Right atrium auricular region (tissue), 2 donors: Measurements from ENCODE around the gene WIPF1. TPM values are rescaled to one million over a fixed set of nuclear protein-coding genes. Genes with fewer than 3 reads are reported as not detected.

Source experiments
- DNase-seq: peaks from one replicate; pipeline ENCODE4 v3.0.0-alpha.2; 2019; ENCODE audit warnings: low spot score
- H3K27ac ChIP-seq, 2 donors: fragments of 200-600 bp; sonication (generic); 1 replicate in 1 of 2; 2 replicates in 1 of 2; pipeline ENCODE4 v1.5.1; 2016 to 2019
- H3K27me3 ChIP-seq, 2 donors: fragments of 200-600 bp; sonication (generic); one replicate each; pipeline versions ENCODE4 v1.5.1 to v1.6.0; 2017 to 2019
- H3K36me3 ChIP-seq: fragments of 200-600 bp; sonication (generic); one replicate; pipeline ENCODE4 v1.5.1; 2016
- H3K4me1 ChIP-seq, 2 donors: fragments of 200-600 bp; sonication (generic); one replicate each; pipeline versions ENCODE4 v1.5.1 to v1.6.0; 2017 to 2019
- H3K4me3 ChIP-seq, 2 donors: fragments of 200-600 bp; sonication (generic); 1 replicate in 1 of 2; 2 replicates in 1 of 2; pipeline ENCODE4 v1.5.1; 2017 to 2019; ENCODE audit warnings: mild to moderate bottlenecking in 1 of 2, moderate library complexity in 1 of 2
- H3K9me3 ChIP-seq, 2 donors: fragments of 200-600 bp; sonication (generic); one replicate each; pipeline ENCODE4 v1.5.1; 2019
- total RNA-seq, 2 donors: library from RNA; depleted of rRNA; stranded (reverse); fragments of >200 nt; gene quantifications; one replicate each; pipeline ENCODE4 v1.1.0, GENCODE V29; 2016
- TF ChIP-seq, protein P1 (sequence below), 2 donors: fragments of 200-600 bp; sonication (generic); IDR thresholded peaks; one replicate each; pipeline ENCODE4 v1.5.1; 2019; ENCODE audit warnings: antibody characterized with exemption in 2 of 2

Gene WIPF1
- total RNA-seq, 2 donors from 2014 or later = 12.3 to 17.5 TPM

DNA sequence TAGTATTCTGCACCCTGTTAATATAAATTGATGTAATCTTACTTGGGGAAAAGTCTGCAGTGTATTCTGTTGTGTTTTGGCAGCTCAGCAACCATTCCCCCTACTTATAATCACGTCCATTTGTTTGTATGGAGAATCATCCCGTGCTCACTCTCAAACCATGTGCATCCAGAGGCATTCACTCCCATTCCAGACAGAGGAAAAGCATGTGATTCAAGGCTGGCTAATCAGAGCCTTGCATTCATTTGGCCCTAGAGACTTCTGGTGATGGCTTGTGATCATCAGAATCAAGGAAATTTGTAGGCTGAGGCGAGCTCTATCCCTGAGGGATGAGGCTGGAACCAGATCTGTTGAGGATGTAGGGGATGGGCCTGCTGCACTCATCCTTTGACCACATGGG is 5.1 kb upstream of the WIPF1 start:
- Histone ChIP-seq H3K4me3 (no peak overlapping the region), H3K27ac (no peak overlapping the region), H3K27me3 (no peaks in the 10 kb centered on the region), H3K4me1 (peaks cover 0 to 16% of the 10 kb centered on the region in 2 donors), H3K36me3 (no peaks in the 10 kb centered on the region), H3K9me3 (no peaks in the 10 kb centered on the region)
- no peak for DNase-seq
- TF ChIP-seq, protein P1, sequence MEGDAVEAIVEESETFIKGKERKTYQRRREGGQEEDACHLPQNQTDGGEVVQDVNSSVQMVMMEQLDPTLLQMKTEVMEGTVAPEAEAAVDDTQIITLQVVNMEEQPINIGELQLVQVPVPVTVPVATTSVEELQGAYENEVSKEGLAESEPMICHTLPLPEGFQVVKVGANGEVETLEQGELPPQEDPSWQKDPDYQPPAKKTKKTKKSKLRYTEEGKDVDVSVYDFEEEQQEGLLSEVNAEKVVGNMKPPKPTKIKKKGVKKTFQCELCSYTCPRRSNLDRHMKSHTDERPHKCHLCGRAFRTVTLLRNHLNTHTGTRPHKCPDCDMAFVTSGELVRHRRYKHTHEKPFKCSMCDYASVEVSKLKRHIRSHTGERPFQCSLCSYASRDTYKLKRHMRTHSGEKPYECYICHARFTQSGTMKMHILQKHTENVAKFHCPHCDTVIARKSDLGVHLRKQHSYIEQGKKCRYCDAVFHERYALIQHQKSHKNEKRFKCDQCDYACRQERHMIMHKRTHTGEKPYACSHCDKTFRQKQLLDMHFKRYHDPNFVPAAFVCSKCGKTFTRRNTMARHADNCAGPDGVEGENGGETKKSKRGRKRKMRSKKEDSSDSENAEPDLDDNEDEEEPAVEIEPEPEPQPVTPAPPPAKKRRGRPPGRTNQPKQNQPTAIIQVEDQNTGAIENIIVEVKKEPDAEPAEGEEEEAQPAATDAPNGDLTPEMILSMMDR (IDR thresholded peaks at IDR 0.05) = no peak

DNA sequence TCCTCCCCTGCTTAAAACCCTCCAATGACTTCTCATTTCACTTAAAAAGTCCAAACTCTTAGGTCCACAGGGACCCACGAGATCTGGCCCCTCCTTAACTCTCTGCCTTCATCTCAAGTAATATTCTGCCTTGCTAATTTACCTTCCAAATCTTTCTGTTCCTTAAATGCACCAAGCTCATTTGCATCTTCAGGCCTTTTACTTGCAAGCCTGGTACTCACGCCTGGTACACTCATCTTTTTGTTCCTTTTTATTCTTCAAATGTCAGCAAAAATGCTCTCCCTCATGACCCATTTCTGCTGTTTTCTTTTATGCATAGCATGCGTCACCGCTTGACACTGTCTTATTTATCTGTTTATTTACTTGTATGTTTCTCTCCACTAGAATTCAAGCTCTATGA is 2.7 kb upstream of the WIPF1 start:
- H3K27me3 ChIP-seq = no peaks in the 10 kb centered on the region
- H3K4me1 ChIP-seq = peaks cover 0 to 12% of the 10 kb centered on the region in 2 donors
- peak overlapping the region in 1 of 2 donors; percentile 4 for H3K27ac ChIP-seq
- H3K9me3 ChIP-seq = no peaks in the 10 kb centered on the region
- TF ChIP-seq, protein P1 (IDR thresholded peaks at IDR 0.05) = no peak
- H3K36me3 ChIP-seq = no peaks in the 10 kb centered on the region
- no peak overlapping the region for H3K4me3 ChIP-seq
- DNase-seq = no peak

DNA sequence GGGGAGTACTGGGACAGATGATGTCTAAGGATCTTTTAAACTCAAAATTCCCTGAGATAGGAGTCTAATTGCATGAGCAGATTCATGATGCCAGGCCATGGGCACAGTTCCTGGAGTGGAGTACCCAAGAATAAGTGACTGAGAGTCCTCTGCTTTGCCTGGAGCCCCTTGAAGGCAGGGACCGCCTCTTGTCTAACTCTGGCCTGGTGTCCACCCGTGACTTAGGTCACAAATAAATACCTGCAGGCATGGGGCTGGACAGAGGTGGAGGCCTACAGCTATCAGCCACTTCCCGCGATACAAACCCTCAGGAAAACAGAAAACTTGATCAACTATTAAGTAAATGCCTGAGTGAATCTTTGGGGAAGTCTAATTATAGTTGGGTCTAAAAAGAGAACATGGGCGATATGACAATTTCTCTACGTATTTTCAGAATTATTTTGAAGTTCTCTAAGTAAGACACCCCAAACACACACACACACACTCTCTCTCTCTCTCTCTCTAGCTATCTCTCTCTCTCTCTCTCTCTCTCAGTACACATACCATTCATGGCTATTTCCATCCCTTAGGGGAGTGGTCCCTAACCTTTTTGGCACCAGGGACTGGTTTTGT is 1.8 kb upstream of the WIPF1 start:
- peaks cover 0 to 12% of the 10 kb centered on the region in 2 donors for H3K4me1 ChIP-seq
- H3K27me3 ChIP-seq = no peaks in the 10 kb centered on the region
- H3K4me3 ChIP-seq = no peak overlapping the region
- TF ChIP-seq, protein P1 (IDR thresholded peaks at IDR 0.05) = no peak
- DNase-seq = no peak
- peak overlapping the region; percentile 4 to 23 for H3K27ac ChIP-seq
- H3K36me3 ChIP-seq = no peaks in the 10 kb centered on the region
- H3K9me3 ChIP-seq = no peaks in the 10 kb centered on the region

DNA sequence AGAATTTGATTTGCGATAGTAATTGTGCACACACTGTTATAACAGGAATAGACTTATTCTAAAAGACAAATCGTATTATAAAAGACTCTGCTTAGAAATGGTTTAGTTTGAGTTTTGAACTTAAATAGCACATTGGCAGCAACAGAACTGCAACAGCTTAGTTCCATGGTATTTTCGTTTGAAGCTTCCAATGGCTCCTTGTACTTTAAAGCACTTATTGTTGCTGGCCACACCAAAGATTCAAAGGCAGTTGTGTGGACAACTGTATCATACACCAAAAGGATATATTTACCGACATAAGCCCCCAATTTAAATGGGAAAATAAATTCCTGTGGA is 627 bp downstream of the WIPF1 start:
- H3K27me3 ChIP-seq = no peaks in the 10 kb centered on the region
- H3K4me1 ChIP-seq = peaks cover 0 to 26% of the 10 kb centered on the region in 2 donors
- H3K27ac ChIP-seq = peak overlapping the region; percentile 22 to 47
- no peaks in the 10 kb centered on the region for H3K36me3 ChIP-seq
- H3K4me3 ChIP-seq = peak overlapping the region in 1 of 2 donors; percentile 7
- no peaks in the 10 kb centered on the region for H3K9me3 ChIP-seq
- TF ChIP-seq, protein P1 (IDR thresholded peaks at IDR 0.05) = no peak
- no peak for DNase-seq

DNA sequence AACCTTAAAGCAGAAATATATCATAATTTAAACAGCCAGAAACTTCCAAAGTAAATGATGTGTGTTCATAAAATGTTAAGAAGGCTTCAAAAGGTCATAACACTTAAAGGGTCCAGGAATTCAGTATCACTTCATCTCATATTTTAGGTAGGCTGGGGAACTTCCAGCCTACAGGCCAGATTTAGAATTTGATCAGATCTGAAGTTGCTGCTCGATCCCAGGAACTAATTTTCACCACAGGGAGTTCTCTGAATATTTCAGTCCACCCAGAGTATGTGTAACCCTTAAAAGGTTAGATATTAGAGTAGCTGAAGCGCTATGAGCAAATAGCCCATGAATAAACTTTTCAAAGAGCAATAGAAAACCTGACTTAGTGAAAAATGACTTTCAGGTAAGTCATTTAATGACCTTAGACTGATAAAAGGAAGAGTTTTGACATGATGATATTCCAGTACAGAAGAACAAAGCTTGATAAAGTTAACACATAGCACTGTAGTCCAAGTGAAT is 1.7 kb downstream of the WIPF1 start:
- Histone ChIP-seq H3K36me3 (no peaks in the 10 kb centered on the region), H3K27ac (peak overlapping the region; percentile 22 to 39), H3K27me3 (no peaks in the 10 kb centered on the region), H3K4me1 (peaks cover 0 to 26% of the 10 kb centered on the region in 2 donors), H3K9me3 (no peaks in the 10 kb centered on the region), H3K4me3 (no peak overlapping the region)
- TF ChIP-seq, protein P1 (IDR thresholded peaks at IDR 0.05) = no peak
- DNase-seq = no peak
